MM.1S (cell line): ENCODE measurements around the gene NBEA.

Experiments
- DNase-seq: peaks from one replicate; pipeline ENCODE4 v3.0.0-alpha.2; 2015
- H2AFZ ChIP-seq: fragments of 300-600 bp; sonication (generic); 2 replicates; pipeline ENCODE4 v1.6.0; 2016; ENCODE audit warnings: antibody characterized with exemption, low read length
- H3F3A ChIP-seq: fragments of 300-600 bp; sonication (generic); 2 replicates; pipeline ENCODE4 v1.6.1; 2016; ENCODE audit warnings: mild to moderate bottlenecking, antibody characterized with exemption, low read length, moderate library complexity, mixed read lengths; ENCODE audit not compliant: insufficient read depth
- H3K27ac ChIP-seq: fragments of 300-600 bp; sonication (generic); 2 replicates; pipeline ENCODE4 v1.5.1; 2016; ENCODE audit warnings: mild to moderate bottlenecking, low read length
- H3K27me3 ChIP-seq: fragments of 300-600 bp; sonication (generic); replicated peaks from 2 replicates; pipeline ENCODE4 v1.6.0; 2016; ENCODE audit warnings: low read length; ENCODE audit not compliant: insufficient read depth
- H3K36me3 ChIP-seq: fragments of 300-600 bp; sonication (generic); replicated peaks from 2 replicates; pipeline ENCODE4 v1.6.1; 2016; ENCODE audit warnings: mild to moderate bottlenecking, low read length, mixed read lengths; ENCODE audit not compliant: insufficient read depth
- H3K4me1 ChIP-seq: fragments of 300-600 bp; sonication (generic); 2 replicates; pipeline ENCODE4 v1.6.1; 2016; ENCODE audit warnings: low read length, mixed read lengths
- H3K4me2 ChIP-seq: fragments of 300-600 bp; sonication (generic); 2 replicates; pipeline ENCODE4 v1.6.0; 2016; ENCODE audit warnings: low read depth, low read length
- H3K4me3 ChIP-seq: fragments of 300-600 bp; sonication (generic); 2 replicates; pipeline ENCODE4 v1.5.1; 2016; ENCODE audit warnings: low read length, mixed read lengths
- H3K79me2 ChIP-seq: fragments of 300-600 bp; sonication (generic); 2 replicates; pipeline ENCODE4 v1.6.1; 2016; ENCODE audit warnings: mixed run types, low read length, mixed read lengths
- H3K9ac ChIP-seq: fragments of 300-600 bp; sonication (generic); 2 replicates; pipeline ENCODE4 v1.6.1; 2016; ENCODE audit warnings: low read length, mixed read lengths
- H3K9me2 ChIP-seq: fragments of 300-600 bp; sonication (generic); replicated peaks from 2 replicates; pipeline ENCODE4 v1.6.1; 2016; ENCODE audit warnings: mild to moderate bottlenecking, low read length, mixed read lengths; ENCODE audit not compliant: insufficient read depth
- H3K9me3 ChIP-seq: fragments of 300-600 bp; sonication (generic); replicated peaks from 2 replicates; pipeline ENCODE4 v1.6.1; 2016; ENCODE audit warnings: mild to moderate bottlenecking, low read length, mixed read lengths; ENCODE audit not compliant: insufficient read depth
- H4K20me1 ChIP-seq: fragments of 300-600 bp; sonication (generic); 2 replicates; pipeline ENCODE4 v1.6.1; 2016; ENCODE audit warnings: mild to moderate bottlenecking, low read length, moderate library complexity, mixed read lengths; ENCODE audit not compliant: insufficient read depth
- EZH2 ChIP-seq: fragments of 300-600 bp; sonication (generic); optimal IDR thresholded peaks from 2 replicates; pipeline ENCODE3; 2017; ENCODE audit warnings: low read depth, mild to moderate bottlenecking, antibody characterized with exemption, low read length, mixed read lengths
- EZH2phosphoT487 ChIP-seq: fragments of 300-600 bp; sonication (generic); IDR thresholded peaks from 2 replicates; pipeline ENCODE4 v1.6.1; 2018; ENCODE audit warnings: antibody characterized with exemption, low read length
- TF ChIP-seq, protein P1 (sequence below): fragments of 300-600 bp; sonication (generic); IDR thresholded peaks from 2 replicates; pipeline ENCODE4 v1.5.1; 2016; ENCODE audit warnings: antibody characterized with exemption, low read length, mixed read lengths

Gene NBEA

DNA sequence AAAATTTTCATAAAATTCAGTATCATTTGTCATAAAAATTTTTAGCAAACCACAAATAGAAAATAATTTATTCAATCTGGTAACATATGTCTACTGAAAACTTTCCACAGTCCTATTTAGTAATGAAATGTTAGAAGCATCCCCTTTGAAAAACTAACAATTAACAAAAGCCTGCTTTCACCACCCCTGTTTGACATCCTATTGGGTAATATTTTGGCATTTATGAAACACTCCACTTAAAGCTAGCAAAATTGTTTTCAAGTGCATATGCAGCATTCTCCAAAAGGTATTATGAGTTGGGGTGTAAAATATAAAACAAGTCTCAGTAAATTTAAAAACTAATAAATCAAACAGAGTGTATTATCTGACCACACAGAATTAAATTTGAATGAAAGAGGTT lies 189.4 kb downstream of the NBEA start:
- no peak for DNase-seq
- no peak for TF ChIP-seq EZH2phosphoT487
- TF ChIP-seq, protein P1, sequence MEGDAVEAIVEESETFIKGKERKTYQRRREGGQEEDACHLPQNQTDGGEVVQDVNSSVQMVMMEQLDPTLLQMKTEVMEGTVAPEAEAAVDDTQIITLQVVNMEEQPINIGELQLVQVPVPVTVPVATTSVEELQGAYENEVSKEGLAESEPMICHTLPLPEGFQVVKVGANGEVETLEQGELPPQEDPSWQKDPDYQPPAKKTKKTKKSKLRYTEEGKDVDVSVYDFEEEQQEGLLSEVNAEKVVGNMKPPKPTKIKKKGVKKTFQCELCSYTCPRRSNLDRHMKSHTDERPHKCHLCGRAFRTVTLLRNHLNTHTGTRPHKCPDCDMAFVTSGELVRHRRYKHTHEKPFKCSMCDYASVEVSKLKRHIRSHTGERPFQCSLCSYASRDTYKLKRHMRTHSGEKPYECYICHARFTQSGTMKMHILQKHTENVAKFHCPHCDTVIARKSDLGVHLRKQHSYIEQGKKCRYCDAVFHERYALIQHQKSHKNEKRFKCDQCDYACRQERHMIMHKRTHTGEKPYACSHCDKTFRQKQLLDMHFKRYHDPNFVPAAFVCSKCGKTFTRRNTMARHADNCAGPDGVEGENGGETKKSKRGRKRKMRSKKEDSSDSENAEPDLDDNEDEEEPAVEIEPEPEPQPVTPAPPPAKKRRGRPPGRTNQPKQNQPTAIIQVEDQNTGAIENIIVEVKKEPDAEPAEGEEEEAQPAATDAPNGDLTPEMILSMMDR, result no peak
- H3K9ac ChIP-seq, result no peak overlapping the region

DNA sequence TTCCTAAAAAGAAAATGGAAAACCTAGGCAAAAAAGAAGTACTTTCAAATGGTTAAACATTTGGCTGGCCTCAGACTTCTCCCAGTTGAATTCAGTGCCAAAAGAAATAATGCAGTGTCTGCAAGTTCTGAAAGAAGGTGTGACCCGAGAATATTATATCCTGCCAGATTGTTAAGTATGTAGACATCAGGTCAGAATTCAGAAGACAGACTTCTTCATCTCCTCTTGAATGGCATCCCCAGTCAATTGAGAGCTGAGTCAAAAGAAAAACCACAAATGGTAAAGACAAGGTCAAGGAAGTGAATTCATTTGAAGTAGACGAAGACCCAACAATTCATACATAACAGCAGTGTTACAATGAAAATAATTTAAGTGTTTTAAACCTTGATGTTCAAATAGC lies 194.5 kb downstream of the NBEA start:
- no peaks in the 10 kb centered on the region for H3K79me2 ChIP-seq
- no peaks in the 10 kb centered on the region for H3K9me3 ChIP-seq
- no peak overlapping the region for H3K27ac ChIP-seq
- no peaks in the 10 kb centered on the region for H4K20me1 ChIP-seq
- no peaks in the 10 kb centered on the region for H3K27me3 ChIP-seq
- no peak overlapping the region for H3K4me2 ChIP-seq
- H3K9me2 ChIP-seq, result no peaks in the 10 kb centered on the region
- H3K9ac ChIP-seq, result no peak overlapping the region
- no peak overlapping the region for H2AFZ ChIP-seq
- no peak for DNase-seq
- TF ChIP-seq, protein P1, result no peak
- TF ChIP-seq EZH2phosphoT487 (no peak), EZH2 (no peak)
- no peaks in the 10 kb centered on the region for H3K36me3 ChIP-seq
- H3K4me1 ChIP-seq, result no peaks in the 10 kb centered on the region
- no peak overlapping the region for H3K4me3 ChIP-seq
- H3F3A ChIP-seq, result no peaks in the 10 kb centered on the region

More for the DNA sequence above, 189.4 kb downstream of the NBEA start:
- H3F3A ChIP-seq, result no peaks in the 10 kb centered on the region
- H3K27ac ChIP-seq, result no peak overlapping the region
- no peaks in the 10 kb centered on the region for H3K9me2 ChIP-seq
- H3K36me3 ChIP-seq, result no peaks in the 10 kb centered on the region
- H3K4me2 ChIP-seq, result no peak overlapping the region
- no peaks in the 10 kb centered on the region for H3K27me3 ChIP-seq
- H4K20me1 ChIP-seq, result no peaks in the 10 kb centered on the region
- no peaks in the 10 kb centered on the region for H3K9me3 ChIP-seq
- no peak overlapping the region for H3K4me3 ChIP-seq
- no peaks in the 10 kb centered on the region for H3K4me1 ChIP-seq
- H2AFZ ChIP-seq, result no peak overlapping the region
- H3K79me2 ChIP-seq, result no peaks in the 10 kb centered on the region

DNA sequence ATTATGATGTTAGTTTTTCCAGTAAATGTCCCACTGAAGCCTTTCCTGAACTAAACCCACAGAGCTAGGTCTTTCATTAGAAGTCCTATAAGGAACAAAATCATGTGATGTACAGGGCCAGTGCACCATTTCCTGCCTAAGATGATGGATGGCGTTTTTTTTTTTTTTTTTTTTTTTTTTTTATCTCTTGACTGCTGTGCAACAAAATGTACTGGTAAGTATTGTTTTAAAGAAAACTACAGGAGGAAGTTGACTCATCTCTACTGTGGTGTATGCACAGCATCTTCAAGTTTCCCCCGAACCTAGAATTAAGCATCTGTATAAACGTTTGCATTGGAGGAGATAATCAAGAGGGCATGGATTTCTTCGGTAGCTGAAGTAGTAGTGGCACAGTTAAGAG lies 197.5 kb downstream of the NBEA start:
- Histone ChIP-seq H3K4me1 (no peaks in the 10 kb centered on the region), H3K4me2 (no peak overlapping the region), H3K9me2 (no peaks in the 10 kb centered on the region), H3K27ac (no peak overlapping the region), H3F3A (no peaks in the 10 kb centered on the region), H2AFZ (no peak overlapping the region), H4K20me1 (no peaks in the 10 kb centered on the region), H3K79me2 (no peaks in the 10 kb centered on the region), H3K4me3 (no peak overlapping the region), H3K9me3 (no peaks in the 10 kb centered on the region), H3K27me3 (no peaks in the 10 kb centered on the region), H3K36me3 (no peaks in the 10 kb centered on the region), H3K9ac (no peak overlapping the region)
- DNase-seq, result no peak
- TF ChIP-seq EZH2, result no peak
- TF ChIP-seq, protein P1, result no peak
- no peak for TF ChIP-seq EZH2phosphoT487
